Right lobe of liver (tissue), 4 donors: ENCODE data around the gene THBS4.

ENCODE experiments used
- POLR2A ChIP-seq: fragments of 450-650 bp; IDR thresholded peaks from one replicate; pipeline ENCODE4 v1.6.1; 2017; ENCODE audit warnings: antibody characterized with exemption, mild to moderate bottlenecking
- TF ChIP-seq, protein P1 (sequence below), 4 donors: fragments of 200-600 bp in 3 of 4; fragments of 450-650 bp in 1 of 4; IDR thresholded peaks; one replicate each; pipeline versions ENCODE4 v1.5.1 to v1.8.0; 2016 to 2022; ENCODE audit warnings: antibody characterized with exemption in 4 of 4, mild to moderate bottlenecking in 2 of 4
- donor health status: DM: no; HTN: no; CAD: no.
- donor health status: DM: no; HTN: no; CAD: no.
- donor health status: DM: no; HTN: yes; CAD: no.

DNA sequence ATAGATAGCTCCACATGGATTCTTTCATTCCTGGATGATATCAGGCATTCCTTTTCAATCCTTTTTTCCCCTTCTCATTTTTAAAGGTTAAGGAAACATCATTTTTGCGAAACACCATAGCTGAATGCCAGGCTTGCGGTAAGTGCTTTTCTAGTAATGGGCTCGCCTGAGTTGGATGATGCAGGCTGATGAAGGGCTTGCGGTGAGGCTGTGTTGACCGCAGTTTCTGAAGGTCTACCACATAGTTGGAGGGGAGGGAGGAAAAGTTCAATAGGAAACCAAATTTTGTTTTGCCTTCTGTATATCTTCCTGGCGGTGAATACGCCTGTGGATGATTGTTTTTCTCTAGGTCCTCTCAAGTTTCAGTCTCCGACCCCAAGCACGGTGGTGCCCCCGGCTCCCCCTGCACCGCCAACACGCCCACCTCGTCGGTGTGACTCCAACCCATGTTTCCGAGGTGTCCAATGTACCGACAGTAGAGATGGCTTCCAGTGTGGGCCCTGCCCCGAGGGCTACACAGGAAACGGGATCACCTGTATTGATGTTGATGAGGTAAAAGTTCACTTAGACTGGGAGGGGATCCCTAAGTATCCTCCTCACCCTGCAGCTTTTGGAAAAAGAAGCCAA lies 24.3 kb downstream of the THBS4 start:
- TF ChIP-seq, protein P1, sequence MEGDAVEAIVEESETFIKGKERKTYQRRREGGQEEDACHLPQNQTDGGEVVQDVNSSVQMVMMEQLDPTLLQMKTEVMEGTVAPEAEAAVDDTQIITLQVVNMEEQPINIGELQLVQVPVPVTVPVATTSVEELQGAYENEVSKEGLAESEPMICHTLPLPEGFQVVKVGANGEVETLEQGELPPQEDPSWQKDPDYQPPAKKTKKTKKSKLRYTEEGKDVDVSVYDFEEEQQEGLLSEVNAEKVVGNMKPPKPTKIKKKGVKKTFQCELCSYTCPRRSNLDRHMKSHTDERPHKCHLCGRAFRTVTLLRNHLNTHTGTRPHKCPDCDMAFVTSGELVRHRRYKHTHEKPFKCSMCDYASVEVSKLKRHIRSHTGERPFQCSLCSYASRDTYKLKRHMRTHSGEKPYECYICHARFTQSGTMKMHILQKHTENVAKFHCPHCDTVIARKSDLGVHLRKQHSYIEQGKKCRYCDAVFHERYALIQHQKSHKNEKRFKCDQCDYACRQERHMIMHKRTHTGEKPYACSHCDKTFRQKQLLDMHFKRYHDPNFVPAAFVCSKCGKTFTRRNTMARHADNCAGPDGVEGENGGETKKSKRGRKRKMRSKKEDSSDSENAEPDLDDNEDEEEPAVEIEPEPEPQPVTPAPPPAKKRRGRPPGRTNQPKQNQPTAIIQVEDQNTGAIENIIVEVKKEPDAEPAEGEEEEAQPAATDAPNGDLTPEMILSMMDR (IDR thresholded peaks at IDR 0.05) = no peak
- no peak for TF ChIP-seq POLR2A
